ENCODE results near the gene LRRN3. TPM values are rescaled to one million over a fixed set of nuclear protein-coding genes. Genes with fewer than 3 reads are reported as not detected.

LRRN3 gene
- total RNA-seq, 1 donor from 2014 or later = 5.2 TPM

GRCh38 chr7:111101856-111102646, 11.1 kb downstream of the LRRN3 start:
- H3K36me3 ChIP-seq (ENCODE audit: control insufficient read depth in 3 of 3, insufficient read depth in 3 of 3, low read length in 3 of 3) = no peaks in the 10 kb centered on the region
- no peak overlapping the region for H3K9ac ChIP-seq (ENCODE audit: low read depth in 1 of 3, low read length in 3 of 3)
- H3K9me3 ChIP-seq (ENCODE audit: control insufficient read depth in 3 of 3, low read length in 3 of 3) = no peaks in the 10 kb centered on the region
- H3K27ac ChIP-seq (ENCODE audit: low read depth, low read length) = no peak overlapping the region
- H3K4me3 ChIP-seq (ENCODE audit: low read length in 3 of 3) = no peak overlapping the region
- H3K27me3 ChIP-seq (ENCODE audit: control insufficient read depth in 3 of 3, insufficient read depth in 3 of 3, low read length in 3 of 3) = no peaks in the 10 kb centered on the region
- peaks cover 0 to 2% (median 0%) of the 10 kb centered on the region in 3 donors for H3K4me1 ChIP-seq (ENCODE audit: control insufficient read depth in 3 of 3, insufficient read depth in 3 of 3, low read length in 3 of 3)

- no peaks in the 10 kb centered on the region for H3K9me3 ChIP-seq (ENCODE audit: control insufficient read depth in 3 of 3, low read length in 3 of 3)
Measured at GRCh38 chr7:111103136-111103535, 12.2 kb downstream of the LRRN3 start.

GRCh38 chr7:111103678-111104274, 12.8 kb downstream of the LRRN3 start:
- H3K27me3 ChIP-seq (ENCODE audit: control insufficient read depth in 3 of 3, insufficient read depth in 3 of 3, low read length in 3 of 3) = no peaks in the 10 kb centered on the region
- H3K4me3 ChIP-seq (ENCODE audit: low read length in 3 of 3) = no peak overlapping the region
- H3K9ac ChIP-seq (ENCODE audit: low read depth in 1 of 3, low read length in 3 of 3) = no peak overlapping the region

More at GRCh38 chr7:111103136-111103535, 12.2 kb downstream of the LRRN3 start:
- Histone ChIP-seq H3K36me3 (ENCODE audit: control insufficient read depth in 3 of 3, insufficient read depth in 3 of 3, low read length in 3 of 3) (no peaks in the 10 kb centered on the region), H3K9ac (ENCODE audit: low read depth in 1 of 3, low read length in 3 of 3) (no peak overlapping the region), H3K27me3 (ENCODE audit: control insufficient read depth in 3 of 3, insufficient read depth in 3 of 3, low read length in 3 of 3) (no peaks in the 10 kb centered on the region), H3K4me1 (ENCODE audit: control insufficient read depth in 3 of 3, insufficient read depth in 3 of 3, low read length in 3 of 3) (peaks cover 0 to 2% (median 0%) of the 10 kb centered on the region in 3 donors), H3K27ac (ENCODE audit: low read depth, low read length) (no peak overlapping the region), H3K4me3 (ENCODE audit: low read length in 3 of 3) (no peak overlapping the region)

GRCh38 chr7:111104710-111105109, 13.8 kb downstream of the LRRN3 start:
- H3K27ac ChIP-seq (ENCODE audit: low read depth, low read length) = no peak overlapping the region
- no peak overlapping the region for H3K9ac ChIP-seq (ENCODE audit: low read depth in 1 of 3, low read length in 3 of 3)
- H3K36me3 ChIP-seq (ENCODE audit: control insufficient read depth in 3 of 3, insufficient read depth in 3 of 3, low read length in 3 of 3) = no peaks in the 10 kb centered on the region
- H3K4me1 ChIP-seq (ENCODE audit: control insufficient read depth in 3 of 3, insufficient read depth in 3 of 3, low read length in 3 of 3) = no peaks in the 10 kb centered on the region
- no peak overlapping the region for H3K4me3 ChIP-seq (ENCODE audit: low read length in 3 of 3)
- H3K9me3 ChIP-seq (ENCODE audit: control insufficient read depth in 3 of 3, low read length in 3 of 3) = no peaks in the 10 kb centered on the region
- no peaks in the 10 kb centered on the region for H3K27me3 ChIP-seq (ENCODE audit: control insufficient read depth in 3 of 3, insufficient read depth in 3 of 3, low read length in 3 of 3)

More at GRCh38 chr7:111103678-111104274, 12.8 kb downstream of the LRRN3 start:
- Histone ChIP-seq H3K9me3 (ENCODE audit: control insufficient read depth in 3 of 3, low read length in 3 of 3) (no peaks in the 10 kb centered on the region), H3K36me3 (ENCODE audit: control insufficient read depth in 3 of 3, insufficient read depth in 3 of 3, low read length in 3 of 3) (no peaks in the 10 kb centered on the region), H3K4me1 (ENCODE audit: control insufficient read depth in 3 of 3, insufficient read depth in 3 of 3, low read length in 3 of 3) (peaks cover 0 to 2% (median 0%) of the 10 kb centered on the region in 3 donors), H3K27ac (ENCODE audit: low read depth, low read length) (no peak overlapping the region)

- no peaks in the 10 kb centered on the region for H3K9me3 ChIP-seq (ENCODE audit: control insufficient read depth in 3 of 3, low read length in 3 of 3)
- H3K4me1 ChIP-seq (ENCODE audit: control insufficient read depth in 3 of 3, insufficient read depth in 3 of 3, low read length in 3 of 3) = no peaks in the 10 kb centered on the region
- H3K27ac ChIP-seq (ENCODE audit: low read depth, low read length) = no peak overlapping the region
- H3K9ac ChIP-seq (ENCODE audit: low read depth in 1 of 3, low read length in 3 of 3) = no peak overlapping the region
- no peaks in the 10 kb centered on the region for H3K27me3 ChIP-seq (ENCODE audit: control insufficient read depth in 3 of 3, insufficient read depth in 3 of 3, low read length in 3 of 3)
- no peaks in the 10 kb centered on the region for H3K36me3 ChIP-seq (ENCODE audit: control insufficient read depth in 3 of 3, insufficient read depth in 3 of 3, low read length in 3 of 3)
- no peak overlapping the region for H3K4me3 ChIP-seq (ENCODE audit: low read length in 3 of 3)
Measured at GRCh38 chr7:111105269-111105668, 14.3 kb downstream of the LRRN3 start.

- H3K9ac ChIP-seq (ENCODE audit: low read depth in 1 of 3, low read length in 3 of 3) = no peak overlapping the region
- no peaks in the 10 kb centered on the region for H3K9me3 ChIP-seq (ENCODE audit: control insufficient read depth in 3 of 3, low read length in 3 of 3)
- no peaks in the 10 kb centered on the region for H3K4me1 ChIP-seq (ENCODE audit: control insufficient read depth in 3 of 3, insufficient read depth in 3 of 3, low read length in 3 of 3)
- no peaks in the 10 kb centered on the region for H3K27me3 ChIP-seq (ENCODE audit: control insufficient read depth in 3 of 3, insufficient read depth in 3 of 3, low read length in 3 of 3)
- no peak overlapping the region for H3K4me3 ChIP-seq (ENCODE audit: low read length in 3 of 3)
- no peaks in the 10 kb centered on the region for H3K36me3 ChIP-seq (ENCODE audit: control insufficient read depth in 3 of 3, insufficient read depth in 3 of 3, low read length in 3 of 3)
- no peak overlapping the region for H3K27ac ChIP-seq (ENCODE audit: low read depth, low read length)
Measured at GRCh38 chr7:111107579-111107978, 16.7 kb downstream of the LRRN3 start.

- H3K9ac ChIP-seq (ENCODE audit: low read depth in 1 of 3, low read length in 3 of 3) = no peak overlapping the region
- H3K4me1 ChIP-seq (ENCODE audit: control insufficient read depth in 3 of 3, insufficient read depth in 3 of 3, low read length in 3 of 3) = no peaks in the 10 kb centered on the region
- no peaks in the 10 kb centered on the region for H3K9me3 ChIP-seq (ENCODE audit: control insufficient read depth in 3 of 3, low read length in 3 of 3)
- no peaks in the 10 kb centered on the region for H3K36me3 ChIP-seq (ENCODE audit: control insufficient read depth in 3 of 3, insufficient read depth in 3 of 3, low read length in 3 of 3)
- H3K27me3 ChIP-seq (ENCODE audit: control insufficient read depth in 3 of 3, insufficient read depth in 3 of 3, low read length in 3 of 3) = no peaks in the 10 kb centered on the region
- H3K27ac ChIP-seq (ENCODE audit: low read depth, low read length) = no peak overlapping the region
- no peak overlapping the region for H3K4me3 ChIP-seq (ENCODE audit: low read length in 3 of 3)
Measured at GRCh38 chr7:111108000-111108399, 17.1 kb downstream of the LRRN3 start.

- no peak overlapping the region for H3K9ac ChIP-seq (ENCODE audit: low read depth in 1 of 3, low read length in 3 of 3)
- no peak overlapping the region for H3K27ac ChIP-seq (ENCODE audit: low read depth, low read length)
- H3K36me3 ChIP-seq (ENCODE audit: control insufficient read depth in 3 of 3, insufficient read depth in 3 of 3, low read length in 3 of 3) = no peaks in the 10 kb centered on the region
- H3K4me3 ChIP-seq (ENCODE audit: low read length in 3 of 3) = no peak overlapping the region
- H3K4me1 ChIP-seq (ENCODE audit: control insufficient read depth in 3 of 3, insufficient read depth in 3 of 3, low read length in 3 of 3) = no peaks in the 10 kb centered on the region
- no peaks in the 10 kb centered on the region for H3K9me3 ChIP-seq (ENCODE audit: control insufficient read depth in 3 of 3, low read length in 3 of 3)
- H3K27me3 ChIP-seq (ENCODE audit: control insufficient read depth in 3 of 3, insufficient read depth in 3 of 3, low read length in 3 of 3) = no peaks in the 10 kb centered on the region
Measured at GRCh38 chr7:111108496-111108895, 17.6 kb downstream of the LRRN3 start.

GRCh38 chr7:111112439-111112838, 21.5 kb downstream of the LRRN3 start:
- Histone ChIP-seq H3K27me3 (ENCODE audit: control insufficient read depth in 3 of 3, insufficient read depth in 3 of 3, low read length in 3 of 3) (no peaks in the 10 kb centered on the region), H3K4me1 (ENCODE audit: control insufficient read depth in 3 of 3, insufficient read depth in 3 of 3, low read length in 3 of 3) (no peaks in the 10 kb centered on the region), H3K4me3 (ENCODE audit: low read length in 3 of 3) (no peak overlapping the region), H3K27ac (ENCODE audit: low read depth, low read length) (no peak overlapping the region), H3K9me3 (ENCODE audit: control insufficient read depth in 3 of 3, low read length in 3 of 3) (no peaks in the 10 kb centered on the region), H3K36me3 (ENCODE audit: control insufficient read depth in 3 of 3, insufficient read depth in 3 of 3, low read length in 3 of 3) (no peaks in the 10 kb centered on the region), H3K9ac (ENCODE audit: low read depth in 1 of 3, low read length in 3 of 3) (no peak overlapping the region)

- H3K4me3 ChIP-seq (ENCODE audit: low read length in 3 of 3) = no peak overlapping the region
- H3K27me3 ChIP-seq (ENCODE audit: control insufficient read depth in 3 of 3, insufficient read depth in 3 of 3, low read length in 3 of 3) = no peaks in the 10 kb centered on the region
- no peak overlapping the region for H3K9ac ChIP-seq (ENCODE audit: low read depth in 1 of 3, low read length in 3 of 3)
- no peaks in the 10 kb centered on the region for H3K36me3 ChIP-seq (ENCODE audit: control insufficient read depth in 3 of 3, insufficient read depth in 3 of 3, low read length in 3 of 3)
- no peak overlapping the region for H3K27ac ChIP-seq (ENCODE audit: low read depth, low read length)
- no peaks in the 10 kb centered on the region for H3K9me3 ChIP-seq (ENCODE audit: control insufficient read depth in 3 of 3, low read length in 3 of 3)
- no peaks in the 10 kb centered on the region for H3K4me1 ChIP-seq (ENCODE audit: control insufficient read depth in 3 of 3, insufficient read depth in 3 of 3, low read length in 3 of 3)
Measured at GRCh38 chr7:111113263-111114017, 22.5 kb downstream of the LRRN3 start.

All from skeletal muscle tissue (tissue), 4 donors.